Neural cell (in vitro differentiated cells): ENCODE data around the gene SEC16A.

Experiments
- EP300 ChIP-seq: fragments of 450-650 bp; conservative IDR thresholded peaks from 2 replicates; pipeline ENCODE4 v1.6.1; 2014; ENCODE audit warnings: antibody characterized with exemption, mild to moderate bottlenecking, moderate library complexity; ENCODE audit not compliant: poor library complexity, severe bottlenecking
- EZH2 ChIP-seq: fragments of 200-600, 300-800 bp; shearing (Covaris generic), sonication (generic); IDR thresholded peaks from 2 replicates; pipeline ENCODE4 v1.6.1; 2014; ENCODE audit warnings: antibody characterized with exemption, low read length, borderline replicate concordance, mild to moderate bottlenecking; ENCODE audit not compliant: insufficient read depth, poor library complexity, severe bottlenecking
- POLR2AphosphoS5 ChIP-seq: IDR thresholded peaks from 2 replicates; pipeline ENCODE4 v1.6.1; 2012
- RAD21 ChIP-seq: fragments of 450-650 bp; conservative IDR thresholded peaks from 2 replicates; pipeline ENCODE4 v1.6.1; 2014; ENCODE audit warnings: antibody characterized with exemption, mild to moderate bottlenecking, moderate library complexity
- REST ChIP-seq: IDR thresholded peaks from 2 replicates; pipeline ENCODE4 v1.6.1; 2012; ENCODE audit warnings: borderline replicate concordance
- TAF1 ChIP-seq: IDR thresholded peaks from 2 replicates; pipeline ENCODE4 v1.6.1; 2012; ENCODE audit warnings: low read depth
- TF ChIP-seq, protein P1 (sequence below): fragments of 450-650 bp; IDR thresholded peaks from 2 replicates; pipeline ENCODE4 v1.5.1; 2014; ENCODE audit warnings: antibody characterized with exemption, mild to moderate bottlenecking, moderate library complexity; ENCODE audit not compliant: poor library complexity, severe bottlenecking

- no peak for TF ChIP-seq EZH2
- no peak for TF ChIP-seq TAF1
- no peak for TF ChIP-seq POLR2AphosphoS5
- TF ChIP-seq, protein P1, sequence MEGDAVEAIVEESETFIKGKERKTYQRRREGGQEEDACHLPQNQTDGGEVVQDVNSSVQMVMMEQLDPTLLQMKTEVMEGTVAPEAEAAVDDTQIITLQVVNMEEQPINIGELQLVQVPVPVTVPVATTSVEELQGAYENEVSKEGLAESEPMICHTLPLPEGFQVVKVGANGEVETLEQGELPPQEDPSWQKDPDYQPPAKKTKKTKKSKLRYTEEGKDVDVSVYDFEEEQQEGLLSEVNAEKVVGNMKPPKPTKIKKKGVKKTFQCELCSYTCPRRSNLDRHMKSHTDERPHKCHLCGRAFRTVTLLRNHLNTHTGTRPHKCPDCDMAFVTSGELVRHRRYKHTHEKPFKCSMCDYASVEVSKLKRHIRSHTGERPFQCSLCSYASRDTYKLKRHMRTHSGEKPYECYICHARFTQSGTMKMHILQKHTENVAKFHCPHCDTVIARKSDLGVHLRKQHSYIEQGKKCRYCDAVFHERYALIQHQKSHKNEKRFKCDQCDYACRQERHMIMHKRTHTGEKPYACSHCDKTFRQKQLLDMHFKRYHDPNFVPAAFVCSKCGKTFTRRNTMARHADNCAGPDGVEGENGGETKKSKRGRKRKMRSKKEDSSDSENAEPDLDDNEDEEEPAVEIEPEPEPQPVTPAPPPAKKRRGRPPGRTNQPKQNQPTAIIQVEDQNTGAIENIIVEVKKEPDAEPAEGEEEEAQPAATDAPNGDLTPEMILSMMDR: no peak
- TF ChIP-seq RAD21: no peak
- no peak for TF ChIP-seq REST
- TF ChIP-seq EP300: no peak
Measured at GRCh38 chr9:136511670-136512592, 29.1 kb upstream of the SEC16A start.
